ENCODE data around the gene ARID1B. TPM values are rescaled to one million over a fixed set of nuclear protein-coding genes. Genes with fewer than 3 reads are reported as not detected.

The ARID1B gene
- total and polyA plus RNA-seq, 2 of the 4 experiments (the other 2 are of a cell fraction) = 14.5 to 20.1 TPM

GRCh38 chr6:157239671-157240058 is 462.5 kb downstream of the ARID1B start:
- in situ Hi-C loops (cut with MboI; ENCODE audit: low sequenced_read_pairs) = no loop called here
- CTCF ChIA-PET = no interaction called here
- intact Hi-C loops (cut with micrococcal nuclease) = no loop called here

More at GRCh38 chr6:157239671-157240058, 462.5 kb downstream of the ARID1B start:
- Histone ChIP-seq H3K56ac (ENCODE audit: extremely low read depth, insufficient read depth, low read length) (no peak overlapping the region), H3K23ac (ENCODE audit: low read depth, low read length) (no peak overlapping the region), H3K27ac (ENCODE audit: insufficient read depth, low read length) (no peak overlapping the region), H3K9ac (ENCODE audit: low read depth, low read length) (no peak overlapping the region), H2BK20ac (ENCODE audit: low read depth, low read length) (no peak overlapping the region), H4K5ac (ENCODE audit: low read depth, low read length) (no peak overlapping the region), H3K14ac (replicated peaks; ENCODE audit: low read depth, low read length) (no peak overlapping the region), H2AFZ (replicated peaks; ENCODE audit: low read length, poor library complexity) (no peak overlapping the region), H2BK5ac (ENCODE audit: low read depth, low read length, poor library complexity, severe bottlenecking) (no peak overlapping the region), H3K36me3 (ENCODE audit: control insufficient read depth, insufficient read depth, low read length) (no peaks in the 10 kb centered on the region), H4K91ac (ENCODE audit: insufficient read depth, low read depth, low read length) (no peak overlapping the region), H3K9me1 (ENCODE audit: insufficient read depth, low read length) (no peaks in the 10 kb centered on the region), H2AK5ac (ENCODE audit: low read depth, low read length) (no peak overlapping the region), H3K18ac (ENCODE audit: low read depth, low read length) (no peak overlapping the region), H2BK15ac (ENCODE audit: low read depth, low read length) (no peak overlapping the region), H3K4me2 (ENCODE audit: low read depth, low read length) (no peak overlapping the region), H3K4me3 (ENCODE audit: insufficient read depth, low read depth, low read length) (no peak overlapping the region), H2BK120ac (ENCODE audit: low read depth, low read length) (no peak overlapping the region), H3K79me1 (ENCODE audit: low read depth in 1 of 2, low read length in 2 of 2) (no peaks in the 10 kb centered on the region), H3K9me3 (ENCODE audit: control insufficient read depth, insufficient read depth, low read length) (peaks cover 8% of the 10 kb centered on the region), H3K4ac (ENCODE audit: low read depth, low read length) (no peak overlapping the region), H3K4me1 (ENCODE audit: control insufficient read depth, insufficient read depth, low read length) (peaks cover 4% of the 10 kb centered on the region), H4K8ac (ENCODE audit: low read depth in 2 of 2, low read length in 2 of 2) (no peak overlapping the region; a peak in 1 of 4 replicates), H3K27me3 (ENCODE audit: control insufficient read depth, insufficient read depth, low read length) (peaks cover 36% of the 10 kb centered on the region), H4K20me1 (ENCODE audit: insufficient read depth, low read length) (no peaks in the 10 kb centered on the region), H2AK9ac (replicated peaks; ENCODE audit: low read depth, low read length, poor library complexity) (no peak overlapping the region)
- ATAC-seq (ENCODE audit: low read depth) (no peak), DNase-seq (no peak)
- POLR2A ChIA-PET (ENCODE audit: unreplicated experiment) = no interaction called here
- TF ChIP-seq USF2 (IDR thresholded peaks at IDR 0.05; ENCODE audit: low read depth, low read length) (no peak), MXI1 (IDR thresholded peaks at IDR 0.05; ENCODE audit: borderline replicate concordance, low read depth, low read length) (no peak), NFE2L2 (IDR thresholded peaks at IDR 0.05; ENCODE audit: low read depth, low read length) (no peak), CEBPB (IDR thresholded peaks at IDR 0.05; ENCODE audit: low read depth, low read length) (no peak), CHD1 (IDR thresholded peaks at IDR 0.05; ENCODE audit: low read depth, low read length) (no peak), RAD21 (IDR thresholded peaks at IDR 0.05; ENCODE audit: low read length) (no peak), MAZ (IDR thresholded peaks at IDR 0.05; ENCODE audit: borderline replicate concordance, low read depth, low read length) (no peak), MAFK (IDR thresholded peaks at IDR 0.05; ENCODE audit: low read depth, low read length) (no peak), BHLHE40 (IDR thresholded peaks at IDR 0.05; ENCODE audit: low read depth, low read length) (no peak), RCOR1 (IDR thresholded peaks at IDR 0.05; ENCODE audit: insufficient replicate concordance, low read length) (no peak), RFX5 (IDR thresholded peaks at IDR 0.05; ENCODE audit: low read depth, low read length) (no peak), SMC3 (IDR thresholded peaks at IDR 0.05; ENCODE audit: low read depth, low read length) (no peak), POLR2A (IDR thresholded peaks at IDR 0.05; ENCODE audit: low read depth, low read length) (no peak), FOS (IDR thresholded peaks at IDR 0.05; ENCODE audit: low read depth, low read length) (no peak)
- TF ChIP-seq, protein P1, sequence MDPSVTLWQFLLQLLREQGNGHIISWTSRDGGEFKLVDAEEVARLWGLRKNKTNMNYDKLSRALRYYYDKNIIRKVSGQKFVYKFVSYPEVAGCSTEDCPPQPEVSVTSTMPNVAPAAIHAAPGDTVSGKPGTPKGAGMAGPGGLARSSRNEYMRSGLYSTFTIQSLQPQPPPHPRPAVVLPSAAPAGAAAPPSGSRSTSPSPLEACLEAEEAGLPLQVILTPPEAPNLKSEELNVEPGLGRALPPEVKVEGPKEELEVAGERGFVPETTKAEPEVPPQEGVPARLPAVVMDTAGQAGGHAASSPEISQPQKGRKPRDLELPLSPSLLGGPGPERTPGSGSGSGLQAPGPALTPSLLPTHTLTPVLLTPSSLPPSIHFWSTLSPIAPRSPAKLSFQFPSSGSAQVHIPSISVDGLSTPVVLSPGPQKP (IDR thresholded peaks at IDR 0.05; ENCODE audit: borderline replicate concordance, low read depth, low read length) = no peak
- TF ChIP-seq, protein P2, sequence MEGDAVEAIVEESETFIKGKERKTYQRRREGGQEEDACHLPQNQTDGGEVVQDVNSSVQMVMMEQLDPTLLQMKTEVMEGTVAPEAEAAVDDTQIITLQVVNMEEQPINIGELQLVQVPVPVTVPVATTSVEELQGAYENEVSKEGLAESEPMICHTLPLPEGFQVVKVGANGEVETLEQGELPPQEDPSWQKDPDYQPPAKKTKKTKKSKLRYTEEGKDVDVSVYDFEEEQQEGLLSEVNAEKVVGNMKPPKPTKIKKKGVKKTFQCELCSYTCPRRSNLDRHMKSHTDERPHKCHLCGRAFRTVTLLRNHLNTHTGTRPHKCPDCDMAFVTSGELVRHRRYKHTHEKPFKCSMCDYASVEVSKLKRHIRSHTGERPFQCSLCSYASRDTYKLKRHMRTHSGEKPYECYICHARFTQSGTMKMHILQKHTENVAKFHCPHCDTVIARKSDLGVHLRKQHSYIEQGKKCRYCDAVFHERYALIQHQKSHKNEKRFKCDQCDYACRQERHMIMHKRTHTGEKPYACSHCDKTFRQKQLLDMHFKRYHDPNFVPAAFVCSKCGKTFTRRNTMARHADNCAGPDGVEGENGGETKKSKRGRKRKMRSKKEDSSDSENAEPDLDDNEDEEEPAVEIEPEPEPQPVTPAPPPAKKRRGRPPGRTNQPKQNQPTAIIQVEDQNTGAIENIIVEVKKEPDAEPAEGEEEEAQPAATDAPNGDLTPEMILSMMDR (conservative IDR thresholded peaks at IDR 0.05; ENCODE audit: low read depth, low read length) = no peak
- no TSS peak for BruUV-seq (replicated peaks)
- dilution Hi-C loops (cut with HindIII; ENCODE audit: low sequenced_read_pairs, unreplicated experiment) = no loop called here
- WGBS, 2 experiments (ENCODE audit: extremely low coverage in 2 of 2, insufficient read length in 1 of 2) = 85% methylated on average over 5 of the region's 12 CpGs; no CpG with 5 or more reads in 1 of the 2 experiments

Data from IMR-90 (cell line).